Effector CD8-positive, alpha-beta T cell (primary cell): ENCODE results near the gene OVAAL.

Experiments used
- DNase-seq: peaks from one replicate; lab custom pipeline; 2025; lab: John Stamatoyannopoulos, UW

The OVAAL gene

DNA sequence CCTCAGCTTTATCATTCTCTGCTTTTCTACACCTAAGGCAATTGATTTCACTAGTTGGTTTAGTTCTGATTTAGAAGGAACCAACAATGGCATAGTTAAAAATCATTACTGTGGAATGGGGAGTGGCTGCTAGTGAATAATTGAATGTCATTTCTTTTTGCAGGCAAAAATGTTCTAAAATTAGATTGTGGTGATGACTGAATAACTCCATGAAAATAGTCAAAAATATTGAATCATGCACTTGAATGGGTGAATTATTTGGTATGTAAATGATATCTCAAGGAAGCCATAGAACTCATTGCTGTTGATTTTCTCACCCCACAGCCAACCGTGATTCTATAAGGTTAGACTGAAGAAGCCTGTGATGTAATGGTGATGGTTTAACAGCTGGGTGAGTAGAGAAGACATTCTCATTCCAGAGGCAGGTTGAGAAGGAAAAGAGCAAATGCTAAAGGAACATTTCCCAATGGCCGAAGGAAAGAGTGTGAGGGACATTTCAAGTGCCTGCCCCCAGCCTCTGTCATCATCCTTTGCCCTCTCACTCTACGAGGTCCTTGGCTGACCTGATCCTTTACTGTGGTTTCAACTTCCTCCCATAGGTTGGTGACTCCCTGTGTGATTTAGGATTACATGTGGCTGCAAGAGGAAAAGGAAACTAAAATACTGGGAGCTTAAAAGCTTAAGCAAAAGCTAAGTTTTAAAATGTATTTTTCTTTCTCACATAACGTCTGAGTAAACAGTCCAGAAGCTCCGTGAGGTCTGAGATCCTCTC, 12.5 kb downstream of the OVAAL start:
- DNase-seq: no peak

DNA sequence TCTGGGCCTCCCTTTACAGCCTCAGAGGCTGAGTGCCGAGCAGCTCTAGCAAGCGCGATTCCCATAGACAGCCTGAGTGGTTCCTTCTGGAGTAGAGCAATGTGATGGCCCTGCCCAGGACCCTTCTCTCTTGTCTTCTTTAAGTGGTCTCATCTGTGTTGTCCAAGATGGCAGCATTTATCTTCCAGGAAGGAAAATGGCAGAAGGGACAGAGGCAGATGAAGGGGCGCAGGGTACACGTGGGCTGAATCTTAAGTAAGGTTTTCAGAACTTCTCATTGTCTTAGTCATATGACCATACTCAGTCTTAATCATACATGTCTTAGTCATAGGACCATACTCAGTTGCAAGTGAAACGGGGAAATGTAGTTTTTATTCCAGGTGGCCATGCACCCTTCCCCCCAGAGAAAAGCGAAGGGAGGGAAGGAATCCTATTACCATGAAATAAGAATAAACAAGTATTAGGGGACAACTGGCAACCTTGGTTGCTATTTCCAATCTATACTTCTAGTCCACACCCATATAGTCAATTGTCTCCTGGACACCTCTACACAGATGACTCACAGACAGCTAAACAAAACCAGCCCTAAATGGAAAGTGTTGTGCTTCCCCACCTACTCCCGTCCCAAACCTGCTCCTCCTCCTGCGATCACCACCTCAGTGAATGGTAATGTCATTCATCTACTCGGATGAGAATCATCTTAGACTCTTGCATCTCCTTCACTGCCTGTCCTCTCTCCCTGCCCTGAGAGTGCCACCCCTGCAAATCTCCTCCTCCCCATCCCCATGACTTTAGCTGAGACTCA, 13.3 kb downstream of the OVAAL start:
- no peak for DNase-seq

DNA sequence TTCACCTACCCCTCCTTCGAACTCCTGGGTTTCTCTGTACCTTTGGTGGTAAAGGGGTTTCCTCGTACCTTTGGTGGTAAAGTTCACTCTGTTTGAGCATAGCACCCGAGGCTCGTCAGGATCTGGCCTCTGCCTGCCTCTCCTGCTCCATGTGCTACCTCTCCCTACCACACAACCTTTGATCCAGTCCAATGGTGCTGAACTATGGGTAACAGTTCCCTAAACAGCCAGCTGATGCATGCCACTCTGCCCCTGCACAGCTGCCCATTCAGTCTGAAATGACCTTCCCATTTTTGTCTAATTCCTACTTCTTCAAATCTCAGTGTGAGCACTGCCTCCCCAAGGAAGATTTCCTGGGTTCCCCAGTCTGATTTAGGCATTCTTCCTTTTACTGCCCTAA, 14.0 kb downstream of the OVAAL start:
- DNase-seq: no peak

DNA sequence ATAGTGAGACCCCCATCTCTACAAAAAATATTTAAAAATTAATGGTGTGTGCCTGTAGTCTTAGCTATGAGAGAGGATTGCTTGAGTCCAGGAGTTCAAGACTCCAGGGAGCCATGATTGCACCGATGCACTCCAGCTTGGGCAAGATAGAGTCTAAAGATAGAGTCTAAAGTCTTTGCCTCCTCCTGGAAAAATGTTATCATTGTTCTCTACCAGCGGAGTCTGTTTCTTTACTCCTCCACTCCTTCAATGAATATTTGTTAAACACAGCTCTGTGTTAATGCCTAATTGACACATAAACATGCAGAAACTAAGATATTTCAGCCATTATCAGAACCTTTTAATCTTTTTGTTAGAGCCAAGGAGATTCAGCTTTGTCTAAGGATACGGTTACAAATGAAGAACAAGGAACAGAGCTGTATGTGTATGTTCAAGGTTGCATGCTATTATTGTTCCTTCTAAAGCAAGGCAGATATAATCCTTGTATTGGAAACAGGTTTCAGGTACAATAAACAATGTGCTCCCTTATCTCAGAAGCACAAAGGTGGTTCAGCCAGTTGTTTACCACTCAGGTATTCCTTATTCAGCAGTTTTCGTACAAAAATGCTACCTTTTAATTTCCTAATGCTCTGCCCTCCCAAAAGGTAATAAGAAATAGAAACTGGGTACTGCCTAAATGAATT, 15.4 kb downstream of the OVAAL start:
- DNase-seq: no peak

DNA sequence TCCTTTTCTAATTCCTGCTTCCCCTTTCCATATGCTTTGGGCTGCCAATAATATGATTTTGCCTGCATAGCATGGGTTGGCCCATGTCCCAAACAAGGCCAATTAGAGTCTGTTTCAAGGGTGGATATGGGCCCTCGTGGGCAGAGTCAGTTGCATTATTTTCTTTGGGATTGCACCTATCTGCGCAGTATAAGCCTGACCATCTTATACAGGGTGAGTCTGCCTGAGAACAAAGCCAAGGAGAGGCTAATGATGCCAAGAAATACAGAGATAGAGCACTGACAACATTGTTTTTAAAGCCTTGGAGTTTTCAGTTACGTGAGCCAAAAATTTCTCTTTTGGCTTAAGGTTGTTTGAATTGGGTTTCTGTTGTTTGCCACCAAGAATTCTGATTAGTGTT, 18.6 kb downstream of the OVAAL start:
- no peak for DNase-seq

DNA sequence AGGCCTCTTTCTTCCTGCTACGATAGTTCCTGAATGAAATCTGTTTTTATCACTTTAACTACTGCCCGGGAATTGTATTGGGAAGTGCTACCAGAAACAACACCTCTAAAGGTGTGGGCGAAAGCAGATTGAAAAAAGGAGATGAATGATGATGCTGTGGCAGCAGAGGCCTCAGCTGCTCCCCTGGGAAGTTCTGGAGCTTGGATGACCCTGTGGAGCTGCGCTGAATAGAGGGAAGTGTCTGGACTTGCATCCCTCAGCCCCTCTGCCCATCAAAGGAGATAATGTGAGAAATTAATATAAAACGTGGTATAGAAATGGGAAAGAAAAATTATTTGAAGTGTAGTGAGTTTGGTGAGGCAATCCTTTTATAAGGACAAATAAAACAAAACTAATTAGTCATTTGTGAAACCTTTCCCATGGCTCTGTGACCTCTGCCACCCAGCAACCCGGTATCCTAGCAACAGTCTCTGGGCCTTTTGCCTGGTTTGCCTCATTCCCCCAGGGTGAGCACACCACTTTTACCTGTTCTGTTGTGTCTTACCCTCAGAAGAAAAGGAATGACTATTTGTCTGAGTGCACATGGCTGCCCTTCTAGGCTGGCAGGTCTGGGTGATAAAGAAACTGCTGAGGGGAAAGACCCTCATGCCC, 21.3 kb downstream of the OVAAL start:
- no peak for DNase-seq

DNA sequence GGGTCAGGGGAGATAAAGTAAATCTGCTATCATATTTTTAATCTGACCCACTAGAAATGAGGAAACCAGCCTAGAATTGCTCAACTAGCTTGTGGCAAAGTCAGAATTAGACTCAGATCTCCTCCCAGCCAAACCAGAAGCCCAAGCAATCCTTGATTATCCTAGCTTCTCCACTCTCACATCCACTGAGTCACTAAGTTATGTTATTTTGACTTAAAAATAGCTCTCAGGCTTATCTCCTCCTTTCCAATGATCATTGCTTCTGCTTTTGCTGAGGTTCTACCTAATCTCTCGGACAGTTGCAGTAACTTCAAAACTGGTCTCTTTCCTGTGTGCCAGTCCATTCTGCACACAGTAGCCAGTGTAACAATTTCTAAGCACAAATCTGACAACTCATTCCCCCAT, 22.9 kb downstream of the OVAAL start:
- no peak for DNase-seq

DNA sequence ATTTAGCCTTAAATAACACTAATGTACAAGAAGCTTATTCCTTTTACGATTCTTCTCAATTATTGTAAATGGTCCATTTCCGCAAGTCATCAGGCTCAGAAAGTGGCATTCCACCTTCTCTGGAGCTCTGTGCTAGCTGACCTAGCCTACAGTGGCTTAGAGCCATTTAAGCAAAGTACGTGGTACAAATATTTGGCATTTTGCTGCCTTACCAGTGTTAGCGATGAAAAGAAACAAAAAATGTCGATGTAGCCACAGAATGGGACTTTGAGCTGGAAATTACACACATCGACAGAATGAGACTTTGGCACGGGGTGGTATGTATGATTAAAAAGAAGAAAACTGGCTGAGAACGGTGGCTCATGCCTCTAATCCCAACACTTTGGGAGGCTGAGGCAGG, 26.1 kb downstream of the OVAAL start:
- DNase-seq: no peak

DNA sequence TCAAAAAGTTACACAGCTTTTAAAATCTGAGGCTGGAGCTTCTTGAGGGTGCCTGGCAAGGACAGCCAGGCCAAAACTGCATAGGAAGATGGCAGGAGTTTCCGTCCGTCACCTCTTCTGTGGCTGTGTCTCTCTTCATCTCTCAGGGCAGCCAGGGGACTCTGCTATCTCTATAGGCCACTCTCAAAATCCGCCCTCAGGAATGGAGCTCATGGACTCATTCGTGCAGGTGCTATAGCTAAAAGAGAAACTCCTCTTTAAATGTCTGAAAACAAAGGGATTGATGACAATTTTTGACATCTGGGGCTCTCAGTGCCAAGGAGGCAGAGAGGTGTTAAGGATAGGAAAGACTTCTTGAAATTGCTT, 27.2 kb downstream of the OVAAL start:
- no peak for DNase-seq

DNA sequence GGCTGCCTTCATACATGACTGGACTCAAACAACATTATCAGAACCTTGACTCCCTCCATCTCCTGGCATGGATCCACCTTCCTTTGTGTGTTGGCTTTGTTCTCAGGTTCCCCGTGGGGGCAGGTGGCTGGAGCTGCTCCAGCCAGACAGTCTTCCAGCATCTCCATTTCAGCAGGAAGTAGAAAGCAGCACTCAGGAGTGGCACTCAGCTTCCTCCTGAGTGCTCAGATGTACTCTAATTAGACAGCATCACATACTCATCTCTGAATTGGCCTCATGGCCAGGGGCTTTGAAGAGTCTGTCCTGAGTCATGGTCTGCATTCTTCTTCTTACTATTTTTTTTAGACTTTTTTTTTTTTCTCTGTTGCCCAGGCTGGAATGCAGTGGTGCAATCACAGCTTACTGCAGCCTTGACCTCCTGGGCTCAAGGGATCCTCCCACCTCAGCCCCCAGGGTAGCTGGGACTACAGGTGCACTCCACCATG, 27.9 kb downstream of the OVAAL start:
- no peak for DNase-seq

DNA sequence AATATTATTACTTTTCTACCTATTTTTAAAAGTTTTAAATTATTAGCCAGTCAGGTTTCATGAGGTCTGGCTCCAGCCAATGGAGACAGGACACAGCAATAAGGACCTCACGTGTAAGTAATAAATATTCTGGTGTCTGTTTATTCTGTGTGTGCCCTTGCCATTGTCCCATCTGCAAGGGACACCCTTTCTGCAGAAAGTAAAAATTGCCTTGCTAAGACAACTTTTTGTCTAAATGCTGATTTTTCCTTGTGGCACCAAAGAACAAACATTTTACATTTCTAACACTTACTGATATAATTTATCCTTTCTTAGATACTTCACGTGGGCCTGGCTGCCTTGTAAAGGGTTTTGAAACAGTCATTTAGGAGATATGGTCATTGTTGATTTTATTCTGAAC, 29.4 kb downstream of the OVAAL start:
- DNase-seq: no peak

DNA sequence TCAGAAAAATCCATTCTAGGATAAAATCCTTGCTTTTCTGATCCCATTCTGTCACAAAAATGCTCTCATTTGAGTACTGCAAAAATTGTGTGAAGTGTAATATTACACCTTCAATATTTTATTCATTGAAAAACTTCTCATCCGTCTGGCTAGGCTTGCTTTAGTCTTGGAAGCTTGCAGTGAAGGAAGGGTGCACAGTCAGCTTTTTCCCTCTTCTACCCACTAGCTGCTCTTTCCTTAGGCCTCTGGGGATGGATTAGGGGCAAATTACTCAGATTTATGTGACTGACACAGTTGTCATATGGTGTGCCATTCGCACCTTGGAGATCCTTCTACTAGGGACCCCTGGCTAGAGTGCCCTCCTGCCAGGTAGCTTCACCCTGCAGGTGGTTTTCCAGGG, 32.1 kb downstream of the OVAAL start:
- DNase-seq: no peak

DNA sequence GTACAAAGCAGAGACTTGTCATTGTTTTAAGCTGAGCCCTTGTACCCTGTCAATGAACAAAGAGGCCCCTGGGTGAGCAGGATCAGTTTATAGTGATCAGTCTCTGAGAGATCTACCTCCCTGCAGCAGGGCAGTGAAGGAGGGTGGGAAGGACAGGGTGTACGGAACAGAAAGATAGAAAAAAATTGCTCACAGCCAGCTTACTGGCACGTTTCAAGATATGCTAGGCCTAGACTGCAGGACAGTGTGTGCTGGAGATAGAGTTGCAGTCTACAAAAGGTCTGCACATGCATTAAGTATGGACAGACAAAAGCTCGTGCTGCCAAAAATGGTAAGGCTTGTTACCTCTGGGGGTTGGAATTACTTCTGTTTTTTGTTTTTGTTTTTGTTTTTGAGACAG, 34.6 kb downstream of the OVAAL start:
- DNase-seq: no peak

DNA sequence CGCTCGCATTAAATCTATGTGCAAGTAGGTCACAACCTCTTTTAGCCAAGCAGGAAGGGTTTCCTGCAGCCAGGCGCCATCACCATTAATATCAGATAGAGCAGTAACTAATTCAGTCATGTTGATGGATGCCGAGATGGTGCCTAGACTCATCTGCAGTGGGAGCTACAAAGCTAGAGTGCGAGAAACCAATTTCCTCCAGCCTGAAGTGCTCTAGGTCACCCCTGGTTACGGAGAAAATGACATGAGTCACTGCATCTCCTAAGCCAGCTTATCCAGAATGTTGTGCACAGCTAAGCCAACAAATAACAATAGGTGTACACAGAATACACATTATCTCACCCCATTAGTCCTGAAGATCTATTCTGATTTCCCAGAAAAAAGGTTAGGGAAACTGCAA, 36.0 kb downstream of the OVAAL start:
- DNase-seq: no peak

DNA sequence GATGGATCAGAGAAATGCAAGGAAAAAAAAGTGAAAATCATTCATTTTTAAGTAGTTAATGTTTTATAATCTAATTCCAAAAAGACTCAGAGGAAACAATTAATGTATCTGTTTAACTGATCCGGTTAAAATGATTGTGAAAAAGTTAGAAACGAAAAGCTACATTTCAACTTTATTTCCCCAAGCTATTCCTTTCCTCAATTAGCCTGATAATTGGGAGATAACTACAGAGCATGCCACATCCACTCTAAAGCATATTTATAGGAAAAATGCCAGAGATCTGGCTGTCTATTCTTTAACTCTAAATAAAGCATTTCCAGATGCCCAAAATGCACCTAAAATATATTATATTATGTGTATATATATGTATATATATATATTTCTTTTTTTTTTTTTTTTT, 37.2 kb downstream of the OVAAL start:
- DNase-seq: no peak

DNA sequence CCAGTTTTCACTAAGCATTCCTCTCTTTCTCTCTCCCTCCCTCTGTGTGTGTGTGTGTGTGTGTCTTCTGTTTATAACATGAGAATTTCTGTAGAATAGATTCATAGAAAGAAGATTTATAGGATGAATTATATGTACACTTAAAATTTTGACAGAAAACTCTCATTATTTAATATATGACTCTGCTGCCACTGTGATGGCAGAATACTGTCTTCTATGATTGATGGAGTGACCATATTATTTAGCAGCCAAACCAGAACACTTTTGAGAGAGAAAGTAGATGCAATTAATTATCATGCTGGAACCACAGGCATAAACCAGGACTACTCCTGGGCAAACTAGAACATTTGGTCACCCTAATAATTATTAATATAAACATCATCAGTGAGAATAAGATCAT, 38.8 kb downstream of the OVAAL start:
- no peak for DNase-seq

DNA sequence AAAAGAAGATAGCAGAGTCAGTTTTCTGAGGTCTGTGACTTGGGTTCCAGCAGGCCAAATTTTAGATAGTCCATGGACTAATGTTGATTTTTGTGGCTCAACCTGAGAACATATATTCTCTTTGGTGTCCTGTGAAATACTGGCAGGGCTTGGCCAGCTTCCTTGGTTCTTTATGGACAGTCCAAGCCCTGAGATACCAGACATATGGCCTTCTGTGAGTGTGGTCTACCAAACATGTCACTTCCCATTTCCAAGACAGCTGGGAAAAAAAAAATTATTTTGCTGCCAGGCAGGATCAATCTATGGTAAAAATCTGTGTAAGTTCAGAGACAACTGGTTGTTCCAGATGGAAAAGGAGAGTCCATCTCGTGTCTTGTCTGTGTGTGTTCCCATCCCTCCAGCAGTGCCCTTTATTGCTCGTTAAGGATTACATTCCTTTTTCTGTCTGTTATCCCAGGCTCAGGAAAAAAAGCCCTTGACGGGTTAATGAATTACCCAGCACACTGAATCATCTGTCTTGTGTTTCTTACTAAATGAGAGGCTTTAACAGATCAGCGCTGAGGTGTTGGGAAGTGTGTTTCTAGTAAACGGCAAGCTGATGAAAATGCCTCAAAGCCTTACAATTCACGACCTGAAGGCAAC, 39.7 kb downstream of the OVAAL start:
- no peak for DNase-seq

DNA sequence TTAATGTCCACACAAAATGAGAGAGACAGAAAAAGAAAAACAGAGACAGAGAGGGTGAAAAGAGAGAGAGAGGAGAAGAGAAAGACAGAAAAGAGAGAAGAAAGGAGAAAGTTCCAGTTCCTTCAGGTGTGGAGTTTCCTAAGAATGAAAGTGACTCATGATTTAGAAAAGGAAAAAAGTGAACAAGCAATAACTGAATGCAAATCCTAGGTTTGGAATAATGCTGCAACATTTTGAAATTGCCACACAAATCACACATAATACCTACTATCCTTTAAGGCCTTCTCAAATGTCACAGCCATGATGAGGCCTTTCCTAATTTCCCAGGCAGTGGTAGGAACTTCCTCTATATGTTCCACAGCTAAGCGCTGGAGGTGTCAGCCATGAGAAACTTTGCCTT, 41.6 kb downstream of the OVAAL start:
- no peak for DNase-seq

DNA sequence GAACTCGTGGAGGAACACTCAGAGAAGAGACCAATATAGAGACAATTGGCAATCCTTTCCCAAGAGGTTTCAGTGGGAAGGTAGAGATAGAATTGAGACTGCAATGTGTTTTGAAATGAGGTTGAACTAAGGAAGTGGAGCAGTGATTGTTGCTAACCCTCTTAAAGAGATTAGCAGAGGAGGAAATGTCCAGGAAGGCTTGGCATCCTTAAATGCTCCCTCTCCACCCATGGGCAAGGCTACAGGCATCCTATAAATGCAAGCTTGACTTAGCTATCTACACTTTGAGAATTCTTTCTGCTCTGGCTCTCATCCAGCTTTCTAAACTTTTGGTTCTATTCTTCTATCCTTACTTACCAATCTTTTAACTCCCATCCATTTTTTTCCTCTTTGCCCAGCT, 42.7 kb downstream of the OVAAL start:
- DNase-seq: no peak

DNA sequence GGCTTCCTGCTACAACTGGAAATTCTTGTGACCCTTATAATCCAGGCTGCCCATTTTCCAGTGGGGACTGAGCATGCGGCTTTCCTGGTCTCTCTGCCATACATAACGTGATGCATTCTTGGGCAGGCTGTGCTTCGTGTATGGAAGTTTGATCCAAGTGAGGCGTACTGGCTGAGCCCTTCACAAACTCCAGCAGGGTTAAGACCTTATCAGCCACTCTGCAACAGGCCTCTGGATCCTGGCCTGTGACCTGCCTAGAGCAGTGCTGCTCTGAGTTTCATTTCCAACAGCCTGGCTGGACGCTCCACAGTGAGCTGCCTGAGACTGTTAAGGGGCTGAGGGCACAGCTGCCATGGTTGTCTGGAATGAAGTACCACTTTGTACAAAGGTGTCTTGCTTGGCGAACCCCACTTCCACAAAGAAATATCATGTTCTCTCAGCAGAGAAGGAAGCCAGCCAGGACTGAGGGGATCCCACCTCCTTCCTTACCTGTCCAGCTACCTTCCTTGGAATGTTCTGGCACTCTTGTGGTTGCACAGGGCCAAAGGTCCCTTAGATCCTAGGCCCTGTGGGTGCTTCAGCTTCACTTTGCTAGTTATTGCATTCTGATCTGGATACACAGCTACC, 44.6 kb downstream of the OVAAL start:
- DNase-seq: no peak

DNA sequence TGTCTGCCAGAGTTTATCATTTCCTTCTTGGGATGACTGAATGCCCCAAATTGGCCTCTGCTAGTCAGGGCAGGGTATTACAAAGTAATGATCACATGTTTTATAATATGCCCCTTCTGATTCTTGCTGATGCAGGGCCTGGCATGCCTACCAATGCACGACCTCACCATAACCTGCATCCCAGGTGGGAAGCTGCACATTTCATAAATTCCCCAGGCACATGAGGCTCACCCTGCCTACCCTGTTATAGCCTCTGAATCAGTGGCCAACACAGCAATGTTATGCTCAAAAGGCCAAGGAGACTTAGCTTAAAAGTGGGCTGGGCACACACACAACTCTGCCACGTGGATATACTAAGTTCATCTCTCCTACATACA, 45.1 kb downstream of the OVAAL start:
- DNase-seq: no peak
